K562 (cell line): ENCODE measurements around the gene ZNF428. TPM values are rescaled to one million over a fixed set of nuclear protein-coding genes. Genes with fewer than 3 reads are reported as not detected.

ENCODE experiments used
- EGR1 ChIP-seq: fragments of 450-650 bp; conservative IDR thresholded peaks from 2 replicates; pipeline ENCODE4 v1.6.1; 2017; ENCODE audit warnings: mild to moderate bottlenecking
- HDAC6 ChIP-seq: IDR thresholded peaks from 2 replicates; pipeline ENCODE4 v1.6.1; 2012; ENCODE audit warnings: low read depth, mild to moderate bottlenecking, control low read depth, inconsistent platforms, low read length, moderate library complexity
- JUND ChIP-seq, 2 experiments: IDR thresholded peaks; 2 replicates in 1 of 2; 3 replicates in 1 of 2; pipeline ENCODE4 v1.6.1; 2011; ENCODE audit warnings: borderline replicate concordance in 2 of 2, low read depth in 2 of 2, low read length in 2 of 2, improper control_type of control experiment in 1 of 2, missing biosample characterization in 1 of 2, missing genetic modification characterization in 1 of 2, missing genetic modification reagents in 1 of 2
- MAZ ChIP-seq, 2 experiments: fragments of 450-650 bp in 1 of 2; sonication (generic) in 1 of 2; formaldehyde crosslinking; IDR thresholded peaks in 1 of 2; conservative IDR thresholded peaks in 1 of 2; 2 replicates each; pipeline versions ENCODE4 v1.4.0 to v1.5.0; 2020; ENCODE audit warnings: mild to moderate bottlenecking in 1 of 2, missing genetic modification reagents in 1 of 2
- REST ChIP-seq, 2 experiments: fragments of 450-650 bp; formaldehyde crosslinking in 1 of 2; IDR thresholded peaks; 2 replicates each; pipeline versions ENCODE4 v1.4.0 to v1.6.1; 2014 to 2020; ENCODE audit warnings: mild to moderate bottlenecking in 2 of 2, borderline replicate concordance in 1 of 2, low read depth in 1 of 2
- U2AF2 ChIP-seq: fragments of 200-400 bp; formaldehyde crosslinking; optimal IDR thresholded peaks from 2 replicates; pipeline ENCODE3; 2017; ENCODE audit warnings: low read depth, mild to moderate bottlenecking, low read length
- polyA plus RNA-seq, 8 experiments: library from polyadenylated mRNA; depleted of rRNA in 4 of 8; stranded (reverse) in 5 of 8; unstranded in 3 of 8; fragments of >200 nt; fragmentation: Nextera tagmentation in 2 of 8; fragmentation: Illumina TruSeq in 1 of 8; extraction: Ambion mirVana in 2 of 8; extraction: Trizol in 1 of 8; gene quantifications; 2 replicates each; pipeline versions ENCODE4 v1.2.1 to v1.2.3, GENCODE V29; 2011 to 2014; ENCODE audit warnings: inconsistent platforms in 1 of 8, missing spikeins in 1 of 8
- total RNA-seq, 7 experiments: library from RNA; depleted of rRNA in 6 of 7; stranded (reverse); fragments of >200 nt in 6 of 7; fragmentation: Illumina TruSeq in 2 of 7; extraction: Trizol in 2 of 7; gene quantifications; 2 replicates each; pipeline versions ENCODE4 v1.2.1 to v1.2.3, GENCODE V29; 2011 to 2021; ENCODE audit warnings: low replicate concordance in 1 of 7
- TF ChIP-seq, protein P1 (sequence below): fragments of 250-450 bp; sonication (Bioruptor Pico); IDR thresholded peaks from 2 replicates; pipeline ENCODE4 v1.8.0; 2021; ENCODE audit warnings: moderate library complexity, mild to moderate bottlenecking, inconsistent platforms
- TF ChIP-seq, protein P2 (sequence below): fragments of 450-650 bp; IDR thresholded peaks from 2 replicates; pipeline ENCODE4 v1.6.1; 2016; ENCODE audit warnings: low read depth

The ZNF428 gene
- total and polyA plus RNA-seq, 9 of the 15 experiments (the other 6 are each of a cell fraction or from before 2014, with no cell fraction given): 0.15 to 85.7 (median 15.9) TPM

- TF ChIP-seq, protein P1, sequence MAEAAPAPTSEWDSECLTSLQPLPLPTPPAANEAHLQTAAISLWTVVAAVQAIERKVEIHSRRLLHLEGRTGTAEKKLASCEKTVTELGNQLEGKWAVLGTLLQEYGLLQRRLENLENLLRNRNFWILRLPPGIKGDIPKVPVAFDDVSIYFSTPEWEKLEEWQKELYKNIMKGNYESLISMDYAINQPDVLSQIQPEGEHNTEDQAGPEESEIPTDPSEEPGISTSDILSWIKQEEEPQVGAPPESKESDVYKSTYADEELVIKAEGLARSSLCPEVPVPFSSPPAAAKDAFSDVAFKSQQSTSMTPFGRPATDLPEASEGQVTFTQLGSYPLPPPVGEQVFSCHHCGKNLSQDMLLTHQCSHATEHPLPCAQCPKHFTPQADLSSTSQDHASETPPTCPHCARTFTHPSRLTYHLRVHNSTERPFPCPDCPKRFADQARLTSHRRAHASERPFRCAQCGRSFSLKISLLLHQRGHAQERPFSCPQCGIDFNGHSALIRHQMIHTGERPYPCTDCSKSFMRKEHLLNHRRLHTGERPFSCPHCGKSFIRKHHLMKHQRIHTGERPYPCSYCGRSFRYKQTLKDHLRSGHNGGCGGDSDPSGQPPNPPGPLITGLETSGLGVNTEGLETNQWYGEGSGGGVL (CRISPR knock-in tag): no peak
- TF ChIP-seq, protein P2, sequence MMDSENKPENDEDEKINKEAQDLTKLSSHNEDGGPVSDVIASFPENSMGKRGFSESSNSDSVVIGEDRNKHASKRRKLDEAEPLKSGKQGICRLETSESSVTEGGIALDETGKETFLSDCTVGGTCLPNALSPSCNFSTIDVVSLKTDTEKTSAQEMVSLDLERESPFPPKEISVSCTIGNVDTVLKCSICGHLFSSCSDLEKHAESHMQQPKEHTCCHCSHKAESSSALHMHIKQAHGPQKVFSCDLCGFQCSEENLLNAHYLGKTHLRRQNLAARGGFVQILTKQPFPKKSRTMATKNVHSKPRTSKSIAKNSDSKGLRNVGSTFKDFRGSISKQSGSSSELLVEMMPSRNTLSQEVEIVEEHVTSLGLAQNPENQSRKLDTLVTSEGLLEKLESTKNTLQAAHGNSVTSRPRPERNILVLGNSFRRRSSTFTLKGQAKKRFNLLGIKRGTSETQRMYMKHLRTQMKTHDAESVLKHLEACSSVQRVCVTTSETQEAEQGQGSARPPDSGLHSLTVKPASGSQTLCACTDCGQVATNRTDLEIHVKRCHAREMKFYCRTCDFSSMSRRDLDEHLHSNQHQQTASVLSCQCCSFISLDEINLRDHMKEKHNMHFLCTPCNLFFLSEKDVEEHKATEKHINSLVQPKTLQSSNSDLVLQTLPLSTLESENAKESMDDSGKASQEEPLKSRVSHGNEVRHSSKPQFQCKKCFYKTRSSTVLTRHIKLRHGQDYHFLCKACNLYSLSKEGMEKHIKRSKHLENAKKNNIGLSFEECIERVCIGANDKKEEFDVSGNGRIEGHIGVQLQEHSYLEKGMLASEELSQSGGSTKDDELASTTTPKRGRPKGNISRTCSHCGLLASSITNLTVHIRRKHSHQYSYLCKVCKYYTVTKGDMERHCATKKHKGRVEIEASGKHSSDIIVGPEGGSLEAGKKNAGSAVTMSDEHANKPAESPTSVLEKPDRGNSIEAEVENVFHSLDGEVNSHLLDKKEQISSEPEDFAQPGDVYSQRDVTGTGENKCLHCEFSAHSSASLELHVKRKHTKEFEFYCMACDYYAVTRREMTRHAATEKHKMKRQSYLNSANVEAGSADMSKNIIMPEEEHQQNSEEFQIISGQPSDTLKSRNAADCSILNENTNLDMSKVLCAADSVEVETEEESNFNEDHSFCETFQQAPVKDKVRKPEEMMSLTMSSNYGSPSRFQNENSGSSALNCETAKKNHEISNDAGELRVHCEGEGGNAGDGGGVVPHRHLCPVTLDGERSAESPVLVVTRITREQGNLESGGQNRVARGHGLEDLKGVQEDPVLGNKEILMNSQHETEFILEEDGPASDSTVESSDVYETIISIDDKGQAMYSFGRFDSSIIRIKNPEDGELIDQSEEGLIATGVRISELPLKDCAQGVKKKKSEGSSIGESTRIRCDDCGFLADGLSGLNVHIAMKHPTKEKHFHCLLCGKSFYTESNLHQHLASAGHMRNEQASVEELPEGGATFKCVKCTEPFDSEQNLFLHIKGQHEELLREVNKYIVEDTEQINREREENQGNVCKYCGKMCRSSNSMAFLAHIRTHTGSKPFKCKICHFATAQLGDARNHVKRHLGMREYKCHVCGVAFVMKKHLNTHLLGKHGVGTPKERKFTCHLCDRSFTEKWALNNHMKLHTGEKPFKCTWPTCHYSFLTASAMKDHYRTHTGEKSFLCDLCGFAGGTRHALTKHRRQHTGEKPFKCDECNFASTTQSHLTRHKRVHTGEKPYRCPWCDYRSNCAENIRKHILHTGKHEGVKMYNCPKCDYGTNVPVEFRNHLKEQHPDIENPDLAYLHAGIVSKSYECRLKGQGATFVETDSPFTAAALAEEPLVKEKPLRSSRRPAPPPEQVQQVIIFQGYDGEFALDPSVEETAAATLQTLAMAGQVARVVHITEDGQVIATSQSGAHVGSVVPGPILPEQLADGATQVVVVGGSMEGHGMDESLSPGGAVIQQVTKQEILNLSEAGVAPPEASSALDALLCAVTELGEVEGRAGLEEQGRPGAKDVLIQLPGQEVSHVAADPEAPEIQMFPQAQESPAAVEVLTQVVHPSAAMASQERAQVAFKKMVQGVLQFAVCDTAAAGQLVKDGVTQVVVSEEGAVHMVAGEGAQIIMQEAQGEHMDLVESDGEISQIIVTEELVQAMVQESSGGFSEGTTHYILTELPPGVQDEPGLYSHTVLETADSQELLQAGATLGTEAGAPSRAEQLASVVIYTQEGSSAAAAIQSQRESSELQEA: no peak
- TF ChIP-seq JUND (IDR thresholded peaks at IDR 0.05; ENCODE audit: borderline replicate concordance, low read depth, low read length) (no peak), JUND (tag; IDR thresholded peaks at IDR 0.05; ENCODE audit: borderline replicate concordance, low read depth, low read length) (peak; percentile 18; the same call in 1 of the 3 replicates), HDAC6 (no peak), REST (IDR thresholded peaks at IDR 0.05; ENCODE audit: borderline replicate concordance) (0 out of 2 replicates have a peak, but pooled peaks have one; percentile 29), REST (CRISPR knock-in tag; IDR thresholded peaks at IDR 0.05; ENCODE audit: low read depth) (no peak), EGR1 (peak; percentile 69), MAZ (CRISPR knock-in tag; conservative IDR thresholded peaks at IDR 0.05 in 1 of 2, IDR thresholded peaks at IDR 0.05 in 1 of 2) (0 out of 4 replicates have a peak, but pooled peaks of 1 of the 2 experiments have one; percentile 18), U2AF2 (no peak)
Measured at GRCh38 chr19:43624933-43625332, 5.5 kb upstream of the ZNF428 start (continued).
